ENCODE measurements around the gene DCAF10. TPM values are rescaled to one million over a fixed set of nuclear protein-coding genes. Genes with fewer than 3 reads are reported as not detected.

DCAF10 gene
- polyA plus RNA-seq, 1 donor = 24.1 TPM

DNA sequence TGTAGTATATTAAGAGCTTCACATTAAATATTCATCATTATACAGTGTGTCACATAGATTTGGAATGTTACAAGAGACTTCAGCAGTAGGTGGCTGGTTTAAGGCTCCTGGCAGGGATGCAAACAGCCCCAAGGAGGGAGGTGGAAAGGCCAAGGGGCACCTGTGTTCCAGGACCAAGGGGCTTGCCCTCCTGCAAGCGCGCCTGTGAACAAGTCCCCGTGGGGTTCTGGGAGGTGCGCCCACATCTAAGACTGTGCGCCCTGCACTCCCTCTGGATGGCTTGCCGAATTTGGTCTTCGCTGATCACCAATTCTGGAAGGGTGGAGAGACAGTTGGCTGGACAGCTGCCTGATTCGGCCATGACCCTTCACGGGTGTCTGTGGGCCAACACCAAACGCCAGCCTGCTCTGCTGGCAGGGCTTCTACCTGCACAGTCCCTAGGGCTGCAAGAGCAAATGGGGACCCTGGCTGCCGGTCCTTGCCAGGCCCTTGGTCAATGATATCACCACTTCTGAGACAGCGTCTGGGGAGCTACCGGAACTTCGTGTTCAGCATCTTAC, 115.4 kb downstream of the DCAF10 start:
- Histone ChIP-seq H3K27ac (ENCODE audit: low read length) (no peak overlapping the region), H3K4me3 (ENCODE audit: low read length) (no peak overlapping the region), H3K4me1 (ENCODE audit: control insufficient read depth, insufficient read depth, low read length) (no peaks in the 10 kb centered on the region), H3K36me3 (ENCODE audit: control insufficient read depth, insufficient read depth, low read length) (peaks cover 36% of the 10 kb centered on the region), H3K27me3 (ENCODE audit: control insufficient read depth, insufficient read depth, low read length) (no peaks in the 10 kb centered on the region), H3K9me3 (ENCODE audit: control insufficient read depth, low read depth, low read length) (no peaks in the 10 kb centered on the region)
- WGBS (ENCODE audit: insufficient coverage, low lambda C conversion rate) = no CpG with 5 or more reads among the region's 14 CpGs
- DNase-seq = no peak

DNA sequence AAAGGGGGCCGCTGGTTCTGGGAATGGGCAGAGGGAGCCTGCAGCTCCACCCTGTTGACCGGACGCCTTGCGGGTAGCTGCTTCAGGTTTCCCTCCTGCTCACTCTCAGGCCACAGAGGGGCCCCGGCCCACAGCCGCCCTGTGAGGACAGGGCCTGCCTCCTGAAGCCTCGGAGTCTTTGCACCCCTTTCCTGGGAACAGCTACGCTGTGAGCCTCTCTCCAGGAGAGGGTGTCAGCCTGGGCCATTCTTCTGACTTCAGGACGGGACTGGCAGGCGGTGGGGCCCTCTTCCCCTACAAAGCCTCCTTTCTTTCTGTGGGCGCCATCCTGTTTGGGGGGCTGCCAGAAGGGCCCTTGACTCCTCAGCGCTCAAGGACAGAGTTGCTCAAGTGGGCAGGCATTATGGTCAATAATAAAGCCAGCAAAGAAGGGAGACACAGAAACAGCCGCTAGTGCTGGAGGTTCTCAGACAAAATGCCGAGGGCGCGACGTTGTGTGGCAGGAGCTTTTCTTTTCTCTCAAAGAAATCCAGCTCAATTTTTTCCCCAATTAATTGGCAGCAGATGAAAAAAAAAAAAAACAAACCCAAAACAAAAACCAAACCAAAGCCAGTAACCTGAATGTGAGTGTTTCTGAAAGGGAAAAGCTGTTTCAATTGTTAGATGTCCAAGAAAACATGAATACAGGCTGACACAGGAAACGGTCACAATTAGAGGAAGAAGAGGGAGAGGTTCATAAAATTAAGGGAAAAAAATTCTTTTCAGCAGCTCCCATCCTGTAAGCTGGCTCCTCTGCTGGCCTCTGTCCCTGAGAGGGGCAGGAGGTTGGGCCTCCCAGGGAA, 116.1 kb downstream of the DCAF10 start:
- Histone ChIP-seq H3K9me3 (ENCODE audit: control insufficient read depth, low read depth, low read length) (no peaks in the 10 kb centered on the region), H3K36me3 (ENCODE audit: control insufficient read depth, insufficient read depth, low read length) (peaks cover 38% of the 10 kb centered on the region), H3K27me3 (ENCODE audit: control insufficient read depth, insufficient read depth, low read length) (no peaks in the 10 kb centered on the region), H3K4me1 (ENCODE audit: control insufficient read depth, insufficient read depth, low read length) (no peaks in the 10 kb centered on the region), H3K4me3 (ENCODE audit: low read length) (no peak overlapping the region), H3K27ac (ENCODE audit: low read length) (no peak overlapping the region)
- DNase-seq = no peak
- WGBS (ENCODE audit: insufficient coverage, low lambda C conversion rate) = 100% methylated on average over 4 of the region's 18 CpGs

Other genes starting within 250 kb of the DCAF10 start
- gene FBXO10, start 224.4 kb upstream of the DCAF10 start, polyA plus RNA-seq = 5.7 TPM
- gene TOMM5, start 208.2 kb upstream of the DCAF10 start, polyA plus RNA-seq = 135 TPM
- gene FRMPD1, start 149.8 kb upstream of the DCAF10 start, polyA plus RNA-seq = 0.61 TPM
- gene TRMT10B, start 47.0 kb upstream of the DCAF10 start, polyA plus RNA-seq = 25.0 TPM
- gene EXOSC3, start 15.7 kb upstream of the DCAF10 start, polyA plus RNA-seq = 33.6 TPM
- gene SLC25A51, start 103.3 kb downstream of the DCAF10 start, polyA plus RNA-seq = 21.7 TPM

Data from large intestine (tissue), 3 donors.